ENCODE measurements around the gene SERBP1. TPM values are rescaled to one million over a fixed set of nuclear protein-coding genes. Genes with fewer than 3 reads are reported as not detected.
"Not testable (repeated sequence)": the region's sequence is repeated elsewhere in the genome, so short reads cannot be mapped to it uniquely, and the experiment has no call there.

SERBP1 gene
- total RNA-seq, 1 donor from 2014 or later, result 125 TPM

DNA sequence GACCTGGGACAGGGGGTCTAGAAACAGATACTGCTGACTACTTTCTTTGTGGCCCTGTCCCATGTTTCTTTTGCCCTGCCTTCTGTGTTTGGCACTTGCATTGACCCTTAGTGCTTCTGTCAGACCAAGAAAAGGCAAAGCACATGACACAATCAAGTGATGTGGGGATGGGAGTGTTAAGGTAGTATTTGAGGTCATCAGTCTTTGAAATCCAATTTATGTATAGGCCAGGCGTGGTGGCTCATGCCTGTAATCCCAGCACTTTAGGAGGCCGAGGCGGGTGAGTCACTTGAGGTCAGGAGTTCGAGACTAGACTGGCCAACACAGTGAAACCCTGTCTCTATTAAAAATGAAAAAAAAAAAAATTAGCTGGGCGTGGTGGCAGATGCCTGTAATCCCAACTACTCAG is 26.0 kb downstream of the SERBP1 start:
- TF ChIP-seq, protein P1, sequence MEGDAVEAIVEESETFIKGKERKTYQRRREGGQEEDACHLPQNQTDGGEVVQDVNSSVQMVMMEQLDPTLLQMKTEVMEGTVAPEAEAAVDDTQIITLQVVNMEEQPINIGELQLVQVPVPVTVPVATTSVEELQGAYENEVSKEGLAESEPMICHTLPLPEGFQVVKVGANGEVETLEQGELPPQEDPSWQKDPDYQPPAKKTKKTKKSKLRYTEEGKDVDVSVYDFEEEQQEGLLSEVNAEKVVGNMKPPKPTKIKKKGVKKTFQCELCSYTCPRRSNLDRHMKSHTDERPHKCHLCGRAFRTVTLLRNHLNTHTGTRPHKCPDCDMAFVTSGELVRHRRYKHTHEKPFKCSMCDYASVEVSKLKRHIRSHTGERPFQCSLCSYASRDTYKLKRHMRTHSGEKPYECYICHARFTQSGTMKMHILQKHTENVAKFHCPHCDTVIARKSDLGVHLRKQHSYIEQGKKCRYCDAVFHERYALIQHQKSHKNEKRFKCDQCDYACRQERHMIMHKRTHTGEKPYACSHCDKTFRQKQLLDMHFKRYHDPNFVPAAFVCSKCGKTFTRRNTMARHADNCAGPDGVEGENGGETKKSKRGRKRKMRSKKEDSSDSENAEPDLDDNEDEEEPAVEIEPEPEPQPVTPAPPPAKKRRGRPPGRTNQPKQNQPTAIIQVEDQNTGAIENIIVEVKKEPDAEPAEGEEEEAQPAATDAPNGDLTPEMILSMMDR (IDR thresholded peaks at IDR 0.05; ENCODE audit: borderline replicate concordance), result no peak
- DNase-seq, result no peak
- no peak overlapping the region for H3K27ac ChIP-seq (replicated peaks)

DNA sequence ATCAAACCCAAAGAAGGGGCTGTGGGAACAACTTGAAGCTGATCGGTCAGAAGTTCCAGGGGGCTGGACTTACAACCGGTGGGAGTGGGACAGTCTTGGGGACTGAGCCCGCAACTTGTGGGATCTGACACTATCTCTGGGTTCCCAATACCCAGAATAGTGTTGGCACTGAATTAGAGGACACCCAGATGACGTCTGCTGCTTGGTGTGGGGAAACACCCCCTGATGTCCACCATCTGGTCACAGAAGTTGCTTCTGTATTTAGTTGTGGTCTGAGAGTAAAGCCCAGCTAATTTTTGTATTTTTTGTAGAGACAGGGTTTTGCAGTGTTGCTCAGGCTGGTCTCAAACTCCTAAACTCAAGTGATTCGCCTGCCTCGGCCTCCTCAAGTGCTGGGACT is 28.8 kb downstream of the SERBP1 start:
- Histone ChIP-seq H3K4me1 (peaks cover 17% of the 10 kb centered on the region), H3K4me3 (no peak overlapping the region), H3K27me3 (ENCODE audit: low read depth) (no peaks in the 10 kb centered on the region), H3K36me3 (no peaks in the 10 kb centered on the region), H3K27ac (replicated peaks) (no peak overlapping the region), H3K9me3 (replicated peaks) (no peaks in the 10 kb centered on the region)
- intact Hi-C loops (cut with micrococcal nuclease), result no loop called here
- no peak for DNase-seq
- TF ChIP-seq, protein P1 (IDR thresholded peaks at IDR 0.05; ENCODE audit: borderline replicate concordance), result no peak

More for the DNA sequence above, 26.0 kb downstream of the SERBP1 start:
- H3K36me3 ChIP-seq, result peaks cover 2% of the 10 kb centered on the region
- no peak overlapping the region for H3K4me3 ChIP-seq
- intact Hi-C loops (cut with micrococcal nuclease), result no loop called here
- no peaks in the 10 kb centered on the region for H3K9me3 ChIP-seq (replicated peaks)
- H3K4me1 ChIP-seq, result peaks cover 17% of the 10 kb centered on the region
- H3K27me3 ChIP-seq (ENCODE audit: low read depth), result no peaks in the 10 kb centered on the region

DNA sequence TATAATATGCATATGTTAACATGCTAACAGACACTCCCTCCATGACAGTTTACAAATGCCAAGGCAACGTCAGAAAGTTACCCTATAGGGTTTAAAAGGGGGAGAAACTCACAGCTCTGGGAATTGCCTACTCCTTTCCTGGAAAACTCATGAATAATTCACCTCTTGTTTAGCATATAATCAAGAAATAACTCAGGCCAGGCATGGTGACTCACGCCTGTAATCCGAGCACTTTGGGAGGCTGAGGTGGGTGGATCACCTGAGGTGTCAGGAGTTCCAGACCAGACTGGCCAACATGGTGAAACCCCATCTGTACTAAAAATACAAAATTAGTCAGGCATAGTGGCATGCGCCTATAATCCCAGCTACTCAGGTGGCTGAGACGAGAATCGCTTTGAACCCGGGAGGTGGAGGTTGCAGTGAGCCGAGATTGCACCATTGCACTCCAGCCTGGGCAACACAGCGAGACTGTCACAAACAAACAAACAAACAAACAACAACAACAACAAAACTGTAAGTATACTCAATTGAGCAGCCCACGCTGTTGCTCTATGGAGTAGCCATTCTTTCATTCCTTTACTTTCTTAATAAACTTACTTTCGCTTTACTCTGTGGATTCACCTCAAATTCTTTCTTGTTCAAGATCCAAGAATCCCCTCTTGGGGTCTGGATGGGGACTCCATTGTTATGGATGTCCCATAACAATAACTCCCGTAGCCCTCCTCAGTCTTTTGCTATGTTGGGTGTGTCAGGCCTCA is 30.0 kb downstream of the SERBP1 start:
- H3K27ac ChIP-seq (replicated peaks); H3K9me3 ChIP-seq (replicated peaks); H3K4me1 ChIP-seq; H3K27me3 ChIP-seq (ENCODE audit: low read depth); H3K4me3 ChIP-seq; DNase-seq; intact Hi-C loops (cut with micrococcal nuclease); H3K36me3 ChIP-seq: not testable (repeated sequence)

DNA sequence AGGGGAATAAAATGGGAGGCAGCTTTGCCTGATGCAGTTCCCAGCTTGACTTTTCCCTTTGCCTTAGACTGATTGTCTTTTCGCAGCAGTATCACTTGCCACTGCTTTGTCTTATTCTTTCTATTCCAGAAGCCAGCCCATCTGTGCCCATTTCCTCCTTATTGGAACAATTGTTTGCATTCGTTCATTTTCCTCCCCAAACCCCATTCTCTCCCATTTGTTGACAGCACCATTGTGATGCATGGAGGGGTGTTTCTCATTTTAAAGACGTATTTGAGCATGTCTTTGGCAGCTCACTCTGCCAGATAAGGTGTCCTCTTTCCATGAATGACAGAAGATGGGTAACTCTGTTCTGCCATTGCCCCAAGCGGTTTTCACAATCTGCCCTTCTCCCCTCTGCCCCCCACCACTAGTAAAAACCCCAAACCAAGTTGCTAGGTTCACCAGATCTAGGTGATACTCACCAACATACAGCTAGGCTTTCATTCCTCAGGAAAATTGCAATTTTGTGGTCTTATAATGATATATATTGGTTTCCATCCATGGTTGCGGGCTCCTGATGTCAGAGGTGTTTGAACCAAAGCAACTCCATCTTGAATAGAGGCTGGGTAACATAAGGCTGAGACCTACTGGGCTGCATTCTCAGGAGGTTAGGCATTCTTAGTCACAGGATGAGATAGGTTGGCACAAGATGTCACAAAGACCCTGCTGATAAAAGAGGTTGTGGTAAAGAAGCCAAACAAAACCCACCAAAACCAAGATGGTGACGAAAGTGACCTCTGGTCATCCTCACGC is 30.8 kb downstream of the SERBP1 start:
- DNase-seq, result no peak
- TF ChIP-seq, protein P1 (IDR thresholded peaks at IDR 0.05; ENCODE audit: borderline replicate concordance), result no peak
- Histone ChIP-seq H3K4me3 (no peak overlapping the region), H3K36me3 (no peaks in the 10 kb centered on the region), H3K4me1 (no peaks in the 10 kb centered on the region), H3K9me3 (replicated peaks) (no peaks in the 10 kb centered on the region), H3K27me3 (ENCODE audit: low read depth) (no peaks in the 10 kb centered on the region), H3K27ac (replicated peaks) (no peak overlapping the region)
- intact Hi-C loops (cut with micrococcal nuclease), result no loop called here

DNA sequence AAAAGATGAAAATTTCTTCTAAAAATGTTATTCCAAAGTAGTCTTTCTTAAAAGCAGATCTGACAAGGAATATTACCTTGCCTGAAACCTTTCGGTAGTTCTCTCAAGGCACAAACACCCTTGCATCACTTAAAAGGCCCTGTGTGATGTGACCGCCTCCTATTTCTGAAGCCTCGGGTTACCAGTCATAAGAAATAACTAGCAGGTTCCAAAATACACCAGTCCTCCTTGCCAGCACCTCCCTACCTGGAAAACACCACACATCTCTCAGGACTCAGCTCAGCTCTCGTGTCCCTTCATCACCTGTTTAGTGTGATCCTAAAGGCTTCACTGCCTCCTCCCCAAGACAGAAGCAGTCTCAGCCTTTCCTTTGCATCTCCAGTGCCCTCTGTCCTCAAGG is 35.7 kb downstream of the SERBP1 start:
- Histone ChIP-seq H3K4me3 (no peak overlapping the region), H3K4me1 (peaks cover 16% of the 10 kb centered on the region), H3K27me3 (ENCODE audit: low read depth) (no peaks in the 10 kb centered on the region), H3K36me3 (no peaks in the 10 kb centered on the region), H3K27ac (replicated peaks) (no peak overlapping the region), H3K9me3 (replicated peaks) (no peaks in the 10 kb centered on the region)
- no peak for DNase-seq
- TF ChIP-seq, protein P1 (IDR thresholded peaks at IDR 0.05; ENCODE audit: borderline replicate concordance), result no peak
- intact Hi-C loops (cut with micrococcal nuclease), result no loop called here

DNA sequence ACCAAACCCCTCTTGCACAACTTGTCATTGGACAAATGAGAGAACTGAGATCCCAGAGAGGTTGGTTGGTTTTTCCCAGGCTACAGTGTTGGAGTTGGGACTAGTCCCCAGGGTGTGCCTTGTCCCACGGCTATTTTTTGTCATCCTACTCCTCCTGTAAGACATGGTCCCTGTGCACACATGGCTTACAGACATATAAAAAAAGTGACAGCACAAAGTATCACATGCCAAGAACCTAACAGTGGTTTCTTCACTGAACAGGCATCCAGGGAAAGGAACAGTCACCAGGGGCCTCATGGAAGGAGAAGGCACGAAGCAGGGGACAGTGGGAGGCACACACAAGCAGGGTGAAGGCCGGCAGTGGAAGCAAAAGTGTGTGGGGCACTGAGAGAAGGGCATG is 36.5 kb downstream of the SERBP1 start:
- peaks cover 16% of the 10 kb centered on the region for H3K4me1 ChIP-seq
- intact Hi-C loops (cut with micrococcal nuclease), result no loop called here
- H3K27ac ChIP-seq (replicated peaks), result peak overlapping the region; percentile 52
- H3K4me3 ChIP-seq, result no peak overlapping the region
- no peaks in the 10 kb centered on the region for H3K9me3 ChIP-seq (replicated peaks)
- H3K27me3 ChIP-seq (ENCODE audit: low read depth), result no peaks in the 10 kb centered on the region
- TF ChIP-seq, protein P1 (IDR thresholded peaks at IDR 0.05; ENCODE audit: borderline replicate concordance), result no peak
- no peaks in the 10 kb centered on the region for H3K36me3 ChIP-seq
- DNase-seq, result no peak
